Fibroblast of skin of left quadriceps (primary cell): ENCODE data around the gene EXOC3L1.

Experiments
- DNase-seq, 2 experiments: peaks; one replicate each; pipeline ENCODE4 v3.0.0-alpha.2; 2013; ENCODE audit warnings: low read depth in 2 of 2

Gene EXOC3L1

DNA sequence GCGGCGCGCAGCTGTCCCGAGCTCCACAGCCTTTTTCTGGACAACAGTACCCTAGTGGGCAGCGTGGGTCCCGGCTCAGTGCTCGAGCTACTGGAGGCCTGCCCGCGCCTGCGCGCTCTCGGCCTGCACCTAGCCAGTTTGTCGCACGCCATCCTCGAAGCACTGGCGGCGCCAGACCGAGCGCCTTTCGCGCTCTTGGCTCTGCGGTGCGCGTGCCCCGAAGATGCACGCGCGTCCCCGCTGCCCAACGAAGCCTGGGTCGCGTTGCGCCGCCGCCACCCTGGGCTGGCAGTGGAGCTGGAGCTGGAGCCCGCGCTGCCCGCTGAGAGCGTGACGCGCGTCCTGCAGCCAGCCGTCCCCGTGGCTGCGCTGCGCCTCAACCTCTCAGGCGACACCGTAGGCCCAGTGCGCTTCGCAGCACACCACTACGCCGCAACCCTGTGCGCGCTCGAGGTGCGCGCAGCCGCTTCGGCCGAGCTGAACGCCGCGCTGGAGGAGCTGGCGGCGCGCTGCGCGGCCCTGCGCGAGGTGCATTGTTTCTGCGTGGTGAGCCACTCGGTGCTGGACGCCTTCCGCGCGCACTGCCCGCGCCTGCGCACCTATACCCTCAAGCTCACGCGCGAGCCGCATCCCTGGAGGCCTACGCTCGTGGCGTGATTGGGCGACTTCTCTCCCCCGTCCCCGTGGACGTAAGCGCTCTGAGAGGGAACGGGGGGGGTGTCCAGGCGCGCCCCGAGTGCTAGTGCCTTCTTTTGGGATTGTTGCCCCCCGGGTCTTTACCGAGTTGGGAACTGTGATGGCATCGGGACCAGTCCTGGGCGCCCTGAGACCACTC is 26.6 kb downstream of the EXOC3L1 start:
- DNase-seq, result no peak

DNA sequence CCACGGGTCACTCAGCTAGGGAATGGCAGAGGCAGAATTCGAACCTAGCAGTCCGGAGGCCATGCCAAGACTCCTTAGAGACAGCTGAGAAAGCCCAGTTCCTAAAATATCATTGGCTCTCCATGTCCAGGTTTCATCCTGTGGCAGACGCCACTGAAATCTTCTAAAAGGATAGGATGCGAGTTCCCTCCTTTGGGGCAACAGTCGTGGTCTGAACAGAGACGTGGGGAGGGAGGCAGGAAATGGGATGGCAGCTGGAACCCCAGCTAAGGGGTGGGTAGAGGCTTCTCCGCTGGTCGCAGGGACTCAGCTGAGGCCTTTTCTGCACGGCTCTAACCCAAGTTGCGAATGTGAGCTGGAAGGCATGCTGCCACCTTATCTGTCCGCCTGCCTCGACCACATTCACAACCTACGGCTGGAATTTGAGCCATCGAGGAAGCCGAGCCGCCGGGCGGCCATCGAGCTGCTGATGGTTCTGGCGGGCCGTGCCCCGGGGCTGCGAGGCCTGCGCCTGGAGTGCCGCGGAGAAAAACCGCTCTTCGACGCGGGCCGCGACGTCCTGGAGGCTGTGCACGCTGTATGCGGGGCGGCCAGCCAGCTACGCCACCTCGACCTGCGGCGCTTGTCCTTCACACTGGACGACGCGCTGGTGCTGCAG is 27.3 kb downstream of the EXOC3L1 start:
- no peak for DNase-seq

DNA sequence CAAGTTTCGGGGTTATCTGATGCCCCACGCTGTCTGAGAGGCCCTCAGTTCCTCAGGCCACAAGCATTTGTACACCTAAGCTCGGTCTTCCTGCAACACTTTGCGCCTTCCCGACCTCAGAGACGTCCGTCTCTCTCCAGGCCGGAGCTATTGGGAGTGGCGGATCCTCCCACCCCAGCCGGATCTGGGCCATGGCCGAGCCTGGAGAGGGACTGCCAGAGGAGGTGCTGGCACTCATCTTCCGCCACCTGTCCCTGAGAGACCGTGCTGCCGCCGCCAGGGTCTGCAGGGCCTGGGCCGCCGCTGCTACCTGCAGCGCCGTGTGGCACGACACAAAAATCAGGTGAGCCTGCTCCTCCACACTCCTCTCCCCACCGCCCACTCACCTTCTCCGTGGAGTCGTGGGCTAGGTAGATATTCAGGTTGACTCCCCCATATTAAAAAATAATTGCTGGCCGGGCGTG is 28.3 kb downstream of the EXOC3L1 start:
- no peak for DNase-seq

DNA sequence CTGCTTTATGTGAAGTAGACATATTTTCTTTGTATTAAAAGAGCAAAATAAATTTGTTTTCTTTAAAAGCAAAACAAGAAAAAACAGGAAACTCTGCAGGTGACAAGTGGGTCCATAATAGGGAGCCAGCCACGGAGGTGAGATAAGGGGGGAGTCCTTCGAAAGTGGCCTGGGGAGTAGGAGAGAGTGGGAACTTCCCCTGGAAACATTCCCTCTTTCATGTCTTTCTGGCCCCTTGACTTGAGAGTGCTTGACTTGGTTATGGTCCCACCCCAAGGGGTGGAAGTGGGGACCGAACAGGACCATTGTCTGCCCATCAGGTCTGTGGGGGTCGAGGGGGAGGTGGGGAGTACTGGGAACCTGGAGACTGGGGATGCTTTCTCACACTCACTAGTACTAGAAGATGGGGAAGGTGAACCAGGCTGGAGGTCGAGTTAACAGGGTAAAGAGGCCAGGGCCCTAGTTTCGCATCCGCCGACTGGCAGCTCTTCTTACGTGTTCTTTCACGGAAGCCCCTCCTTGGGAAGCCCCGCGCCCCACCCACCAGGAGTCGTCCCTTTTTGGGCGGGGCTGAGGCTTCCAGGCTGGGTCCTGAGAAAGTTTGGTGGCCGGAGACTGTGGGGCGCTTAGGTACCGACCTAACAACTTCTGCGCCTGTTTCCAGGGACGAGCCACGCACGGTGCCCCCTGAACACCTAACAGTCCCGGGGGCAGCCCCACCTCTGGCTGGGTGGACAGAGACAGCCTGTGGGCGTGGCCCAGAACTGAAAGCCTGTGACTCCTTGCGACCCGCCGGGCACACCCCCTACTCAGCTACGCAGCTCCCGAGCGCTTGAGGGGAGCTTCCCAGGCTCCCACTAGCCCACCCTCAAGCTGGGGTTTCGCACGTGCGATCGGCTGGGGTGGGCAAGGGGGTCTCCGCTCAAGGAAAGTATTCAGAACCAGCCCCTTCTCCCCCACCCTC is 31.0 kb downstream of the EXOC3L1 start:
- DNase-seq, result no peak

DNA sequence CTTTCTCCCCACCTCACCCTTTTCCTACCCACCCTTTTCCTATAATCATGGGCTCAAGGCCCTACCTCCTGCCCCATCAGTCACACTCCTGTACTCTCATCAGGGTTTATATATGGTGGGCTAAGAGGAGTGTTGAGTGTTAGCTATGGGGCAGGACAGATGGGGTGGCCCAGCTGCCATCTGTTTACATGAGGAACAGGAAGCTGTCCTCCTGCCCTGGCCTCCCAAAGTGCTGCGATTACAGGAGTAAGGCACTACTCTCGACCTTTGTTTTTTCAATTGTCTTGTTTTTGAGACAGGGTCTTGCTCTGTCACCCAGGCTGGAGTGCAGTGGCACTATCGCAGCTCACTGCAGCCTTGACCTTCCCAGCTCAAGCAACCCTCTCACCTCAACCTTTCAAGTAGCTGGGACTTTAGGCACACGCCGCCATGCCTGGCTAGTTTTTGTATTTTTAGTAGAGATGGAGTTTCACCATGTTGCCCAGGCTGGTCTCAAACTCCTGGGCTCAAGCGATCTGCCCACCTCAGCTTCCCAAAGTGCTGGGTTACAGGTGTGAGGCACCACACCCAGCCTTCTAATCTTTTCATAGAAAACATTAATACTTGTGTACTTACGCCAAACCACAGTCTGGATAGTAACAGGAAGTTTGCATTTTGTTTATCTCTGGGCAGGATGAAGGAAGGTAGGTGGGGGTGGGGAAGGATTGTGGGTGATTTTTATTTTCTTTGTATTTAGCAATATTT is 31.9 kb downstream of the EXOC3L1 start:
- DNase-seq, result no peak

DNA sequence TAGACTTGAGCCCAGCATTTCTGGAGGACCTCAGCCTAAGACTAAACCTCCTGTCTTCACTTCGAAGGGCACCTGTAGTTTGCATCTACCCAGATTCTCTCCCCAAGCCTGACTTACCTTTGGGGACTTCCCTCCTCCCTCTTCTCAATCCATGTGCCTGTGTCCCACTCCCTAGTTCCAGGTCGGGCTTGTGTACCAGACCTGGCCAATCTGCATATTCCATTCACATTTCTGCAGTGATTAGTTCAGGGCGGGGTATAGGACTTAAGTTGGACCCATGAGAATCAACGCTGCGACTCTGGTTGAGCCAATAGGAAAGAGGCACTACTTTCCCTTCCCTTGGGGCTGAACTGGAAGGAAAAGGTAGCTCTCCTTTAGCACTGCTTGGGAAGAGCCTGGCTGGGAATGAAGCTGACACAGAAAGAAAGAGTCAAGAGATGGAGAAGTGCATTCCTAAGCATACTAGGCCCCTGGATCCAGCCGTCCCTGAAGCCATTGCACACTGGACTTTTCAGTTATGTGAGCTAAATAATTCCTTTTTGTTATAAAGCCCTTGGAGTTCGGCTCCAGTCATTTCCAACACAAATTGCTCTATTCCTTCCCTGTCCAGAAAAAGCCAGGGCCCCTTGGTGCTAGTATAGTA is 32.7 kb downstream of the EXOC3L1 start:
- no peak for DNase-seq

DNA sequence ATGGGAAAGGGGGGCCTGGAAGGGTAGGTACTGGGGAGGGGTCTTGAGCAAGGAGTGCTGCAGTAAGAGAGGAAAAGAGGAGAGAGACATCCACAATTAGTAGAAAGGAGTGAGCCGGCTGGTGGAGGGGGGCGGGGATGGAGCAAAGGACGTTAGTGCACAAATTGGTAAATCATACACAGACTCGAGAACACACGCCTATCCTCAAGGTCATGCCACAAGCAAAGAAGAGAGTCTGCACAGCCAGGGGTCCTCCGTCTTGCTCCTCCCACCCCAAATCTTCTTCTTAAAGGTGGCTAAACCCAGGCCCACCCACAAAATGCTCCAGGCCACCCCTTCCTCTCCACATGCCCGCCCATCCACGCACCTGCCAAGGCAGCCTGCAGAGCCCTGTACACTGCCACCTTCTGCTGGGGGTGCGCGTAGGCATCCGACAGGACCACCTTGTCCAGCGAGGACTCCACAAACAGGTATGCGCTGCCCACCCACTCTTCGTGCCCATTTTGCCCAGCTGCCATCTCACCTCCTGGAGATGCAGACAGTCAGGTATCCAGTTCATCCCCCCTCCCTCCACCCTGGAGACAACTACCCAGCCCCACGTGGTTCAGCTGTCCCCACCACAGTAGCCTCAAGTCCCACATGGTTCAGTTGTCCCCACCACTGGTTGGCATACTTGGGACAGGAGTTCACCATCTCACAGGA is 33.6 kb downstream of the EXOC3L1 start:
- DNase-seq, result no peak

DNA sequence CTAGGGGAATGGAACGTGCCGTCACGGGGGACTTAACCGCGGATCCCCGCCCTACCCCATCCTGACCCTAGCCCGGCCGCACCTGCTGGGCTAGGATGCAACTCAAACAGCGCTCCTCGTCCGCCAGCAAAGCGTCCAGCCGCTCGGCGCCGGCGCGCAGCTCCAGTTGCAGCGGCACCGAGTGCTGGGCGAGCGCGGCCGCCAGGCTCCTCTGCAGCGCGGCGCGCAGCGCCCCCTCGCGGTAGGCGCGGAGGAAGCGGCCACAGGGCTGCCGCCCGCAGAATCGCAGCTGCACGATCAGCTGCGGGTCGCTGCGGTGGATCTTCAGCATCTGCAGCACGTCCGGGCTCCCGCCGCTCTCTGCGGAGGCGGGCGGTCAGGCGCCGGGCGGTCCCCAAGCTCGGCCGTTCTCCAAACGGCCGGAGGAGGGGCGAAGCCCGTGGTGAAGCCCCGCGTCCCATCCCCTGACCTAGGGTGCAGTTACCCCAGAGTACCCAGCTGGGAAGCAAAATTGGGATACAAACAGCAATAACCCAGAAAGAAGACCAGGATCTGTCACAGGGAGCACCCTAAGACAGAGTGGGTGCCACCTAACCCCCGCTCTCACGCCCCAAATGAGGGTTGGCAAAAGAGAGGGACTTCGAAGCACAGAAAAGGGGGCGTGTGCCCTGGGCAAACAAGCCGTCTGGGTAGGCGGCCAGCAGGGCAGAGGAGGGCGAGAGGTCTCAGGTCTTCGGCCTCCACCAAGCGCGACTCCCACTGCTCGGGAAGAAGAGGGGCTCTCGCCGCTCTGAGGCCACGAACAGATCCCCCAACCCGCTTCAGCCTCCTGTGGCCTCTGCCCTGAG is 34.4 kb downstream of the EXOC3L1 start:
- DNase-seq, result no peak

DNA sequence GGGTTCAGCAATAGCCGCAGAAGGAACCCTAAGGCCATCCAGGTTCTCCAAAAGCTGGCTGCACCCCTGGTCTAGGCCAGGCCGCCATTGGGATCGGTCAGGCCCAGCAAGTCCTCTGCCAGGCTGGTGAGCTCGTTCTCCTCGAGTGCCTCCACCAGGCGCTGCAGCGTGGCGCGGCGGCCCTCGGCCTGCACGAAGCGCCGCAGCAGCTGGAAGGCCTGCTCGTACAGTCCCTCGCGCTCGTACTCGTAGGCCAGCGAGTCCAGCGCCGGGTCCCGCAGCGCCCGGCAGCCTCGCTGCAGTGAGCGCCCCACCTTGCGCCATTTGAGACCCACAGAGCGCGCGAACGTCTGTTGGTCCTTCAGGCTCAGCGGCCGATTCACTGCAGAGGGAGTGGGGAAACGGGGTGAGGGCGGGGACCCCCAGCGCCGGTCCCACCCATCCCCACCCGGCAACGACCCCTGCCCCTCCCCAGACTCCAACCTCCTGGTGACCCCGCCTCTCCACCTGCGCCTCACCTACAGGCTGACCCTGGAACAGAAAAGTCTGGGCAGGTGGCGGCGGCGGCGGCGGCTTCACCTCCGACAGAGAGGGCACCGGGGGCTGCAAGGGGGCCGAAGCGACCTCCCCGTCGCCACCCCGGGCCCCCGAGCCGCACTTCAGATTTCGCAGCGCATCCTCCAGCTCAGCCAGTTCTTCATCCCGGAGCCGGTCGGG is 35.2 kb downstream of the EXOC3L1 start:
- no peak for DNase-seq

DNA sequence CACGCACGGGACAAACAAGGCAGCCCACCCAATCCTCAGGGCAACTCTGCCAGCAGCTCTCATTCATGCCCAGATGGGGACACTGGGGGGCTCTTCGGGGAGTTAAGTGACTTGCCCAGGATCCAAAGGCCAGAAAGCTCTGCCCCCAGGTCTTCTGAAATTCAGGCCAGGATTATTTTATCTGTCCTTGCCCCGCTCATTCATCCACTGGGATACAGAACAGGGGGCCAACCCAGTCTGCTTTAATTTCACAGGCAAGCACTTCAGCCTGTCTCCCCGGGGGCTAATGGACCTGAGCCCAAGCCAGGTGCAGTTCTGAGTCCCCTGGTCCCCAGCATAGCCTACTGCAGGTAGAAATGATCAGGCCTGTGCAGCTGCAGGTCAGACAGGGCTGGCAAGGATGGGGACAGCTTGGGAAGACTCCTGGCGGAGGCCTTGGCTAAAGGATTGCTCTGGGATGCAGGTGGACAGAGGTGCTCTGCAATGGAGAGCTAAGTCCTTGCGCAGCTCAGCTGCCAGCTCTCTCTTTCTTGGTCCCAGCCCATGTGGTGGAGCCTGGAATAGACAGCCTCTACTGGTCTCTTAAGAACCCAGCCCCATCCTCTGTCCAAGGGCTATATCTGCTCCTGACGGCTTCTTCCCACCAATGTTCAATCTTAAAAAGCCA is 38.4 kb downstream of the EXOC3L1 start:
- DNase-seq, result no peak

DNA sequence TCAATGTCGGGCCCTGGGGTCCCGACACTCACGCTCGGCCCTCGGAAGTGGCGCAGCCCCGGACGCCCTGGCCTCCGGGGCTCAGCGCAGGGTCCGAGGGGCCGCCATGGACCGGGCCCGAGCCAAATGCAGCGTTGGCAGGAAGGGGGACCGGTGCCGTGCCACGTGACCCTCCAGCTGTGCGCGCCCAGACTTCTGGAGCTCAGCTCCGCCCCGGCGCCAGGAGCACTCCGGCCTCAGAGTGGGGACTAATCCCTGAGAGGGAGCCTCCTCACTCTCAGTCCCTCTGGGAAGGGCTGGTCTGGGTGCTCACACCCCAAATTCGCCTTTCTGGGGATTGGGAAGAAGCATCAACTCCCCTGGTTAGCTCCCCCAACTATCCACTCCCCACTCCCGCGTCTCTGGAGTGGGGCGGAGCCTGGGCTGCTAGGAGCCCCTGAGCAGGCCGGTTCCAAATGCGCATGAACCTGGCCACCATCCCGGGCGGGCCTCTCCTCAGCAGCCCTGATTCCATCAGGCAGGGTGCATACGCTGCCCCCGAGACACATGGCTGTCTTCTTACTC is 39.0 kb downstream of the EXOC3L1 start, which contains the start of gene B3GNT9:
Gene B3GNT9 (minus strand): TSS at position 166 of the 564 bp plus-strand sequence. CDS start 513 bp downstream, outside the sequence.
- no peak for DNase-seq

DNA sequence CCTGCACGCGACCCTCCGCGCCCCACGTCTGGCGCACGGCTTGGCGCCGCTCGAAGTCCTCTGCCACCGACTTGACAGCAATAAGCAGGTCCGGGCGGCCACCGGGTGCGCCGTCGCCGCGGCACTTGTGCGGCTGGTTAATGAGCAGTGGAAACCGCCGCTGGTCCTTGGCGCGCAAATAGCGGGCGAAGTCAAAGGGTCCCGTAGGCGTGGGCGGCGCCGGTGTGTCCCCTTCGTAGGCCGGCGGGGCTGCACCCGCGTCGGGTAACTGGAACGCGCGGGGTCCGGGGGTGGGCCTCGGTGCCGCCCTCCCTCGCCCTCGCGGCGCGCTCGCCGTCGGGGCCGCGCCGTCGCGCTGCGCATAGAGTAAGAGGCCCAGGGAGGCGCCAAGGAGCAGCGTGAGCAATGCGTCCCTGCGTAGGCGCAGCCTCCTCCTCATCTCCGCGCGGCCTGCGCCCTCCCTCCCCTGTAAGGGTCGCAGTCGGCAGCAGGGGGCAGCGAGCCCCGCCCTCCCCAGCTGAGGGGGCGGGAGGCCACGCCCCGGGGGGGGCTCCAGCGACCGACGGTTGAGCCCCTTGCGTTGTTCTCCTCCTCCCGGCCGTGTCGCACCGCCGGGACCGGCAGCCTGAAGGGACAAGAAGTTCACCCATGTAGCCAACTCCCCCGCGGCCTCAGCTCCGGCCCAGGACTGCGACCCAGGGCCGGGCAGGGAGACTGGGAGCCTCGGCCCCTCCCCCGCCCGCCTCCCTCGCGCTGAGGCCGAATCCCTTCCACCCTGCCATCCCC is 39.7 kb downstream of the EXOC3L1 start:
- no peak for DNase-seq

DNA sequence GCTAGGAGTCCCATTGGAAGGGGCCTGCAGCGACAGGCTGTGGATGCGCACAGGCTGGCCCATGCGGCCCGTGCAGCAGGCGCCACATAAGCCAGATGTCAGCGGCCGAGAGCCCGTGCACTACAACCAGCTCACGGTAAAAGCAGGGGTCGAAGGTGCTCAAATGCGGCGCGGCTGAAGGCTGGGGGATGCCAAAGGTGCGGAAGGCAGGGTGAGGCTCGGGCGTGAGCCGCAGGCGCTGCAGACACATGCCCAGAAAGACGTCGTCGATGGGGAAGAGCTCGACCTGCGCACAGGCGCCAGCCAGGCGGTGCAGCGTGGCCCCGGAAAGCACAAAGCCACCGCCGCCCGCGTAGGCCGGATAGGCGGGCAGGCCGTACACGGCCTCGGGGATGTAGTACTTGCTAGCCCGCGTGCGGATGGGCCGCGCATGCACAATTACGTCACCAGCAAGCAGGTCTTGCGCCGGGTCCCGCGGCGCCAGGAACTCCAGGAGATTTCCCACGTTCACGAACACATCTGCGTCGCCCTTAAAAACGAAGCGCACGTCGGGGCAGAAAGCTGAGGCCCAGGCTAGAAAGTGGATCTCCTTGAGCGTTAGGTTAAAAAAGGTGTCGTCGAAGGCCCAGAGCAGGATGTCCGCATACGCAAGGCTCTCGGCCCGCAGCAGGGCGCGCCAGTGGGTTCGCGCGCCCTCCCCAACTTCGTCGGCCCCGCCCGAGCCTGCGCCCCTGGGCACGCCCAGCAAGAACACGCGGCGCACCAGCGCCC is 40.5 kb downstream of the EXOC3L1 start:
- no peak for DNase-seq

DNA sequence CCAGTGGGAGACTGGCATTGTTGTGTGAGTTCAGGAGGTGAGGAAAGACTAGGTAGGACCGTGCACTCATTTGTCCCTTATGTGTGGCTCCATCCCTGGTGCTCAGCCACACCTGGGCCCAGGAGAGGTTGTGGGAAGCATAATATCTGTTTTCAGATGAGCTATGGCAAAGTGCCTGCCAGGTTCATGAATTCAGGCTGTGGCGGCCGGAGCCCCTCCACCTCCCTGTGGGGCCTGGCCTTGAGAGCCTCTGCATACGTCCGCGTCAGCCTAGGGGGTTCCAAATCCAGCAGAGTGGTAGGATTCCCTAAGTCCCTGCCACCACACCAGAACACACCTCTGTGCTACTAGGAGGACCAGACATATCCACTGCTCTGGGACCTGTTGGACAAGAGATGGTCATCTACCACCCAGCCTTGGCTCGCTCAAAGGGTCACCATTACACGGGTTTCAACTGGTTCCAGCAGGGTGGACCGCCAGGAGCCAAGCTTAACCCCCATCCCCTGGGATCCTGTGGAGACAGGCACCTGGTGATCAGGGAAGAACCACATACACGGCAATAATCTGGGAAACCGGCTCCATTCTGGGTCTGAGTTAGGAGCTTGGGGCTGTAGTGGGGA is 41.2 kb downstream of the EXOC3L1 start:
- no peak for DNase-seq

DNA sequence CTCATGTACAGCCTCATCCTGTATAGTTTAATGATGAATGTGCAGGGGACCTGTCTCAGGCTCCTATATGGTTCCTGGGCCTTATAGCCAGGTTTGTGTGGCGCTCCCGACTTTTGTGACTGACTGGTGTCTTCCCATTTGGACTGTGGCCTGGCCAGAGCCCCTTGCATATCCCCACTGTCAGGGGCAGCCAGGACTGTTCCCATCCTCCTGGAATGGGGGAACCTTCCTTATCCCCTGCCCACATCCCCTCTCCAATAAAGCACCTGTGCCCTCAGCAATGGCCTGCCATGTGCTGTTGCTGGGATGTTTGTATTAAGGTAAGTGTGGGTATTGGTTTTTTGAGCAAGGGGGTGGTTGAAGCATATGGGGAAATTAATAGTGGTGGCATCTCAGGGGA is 41.7 kb downstream of the EXOC3L1 start:
- DNase-seq, result no peak
